B cell (primary cell): ENCODE measurements around the gene XPO4. TPM values are rescaled to one million over a fixed set of nuclear protein-coding genes. Genes with fewer than 3 reads are reported as not detected.

Experiments used
- ATAC-seq: fragments of 200-7000 bp; cut with Tn5 transposase; one replicate; pipeline ENCODE4 v1.10.0; 2021; ENCODE audit warnings: low read depth, mild to moderate bottlenecking, moderate number of reproducible peaks, moderate library complexity
- CTCF ChIA-PET: fragments of 350-600 bp; sonication (Branson Sonifier 250); formaldehyde crosslinking; loops from one replicate; lab custom pipeline; 2021; ENCODE audit warnings: antibody characterized with exemption, inconsistent platforms; lab: Charles Lee
- POLR2A ChIA-PET: fragments of 350-600 bp; sonication (Branson Sonifier 250); formaldehyde crosslinking; loops from one replicate; lab custom pipeline; 2021; ENCODE audit warnings: antibody characterized with exemption; lab: Charles Lee
- DNase-seq: peaks from one replicate; pipeline ENCODE4 v3.0.0; 2013
- H2AFZ ChIP-seq: 2 replicates; pipeline ENCODE4 v1.6.1; 2012; ENCODE audit warnings: mild to moderate bottlenecking, low read depth, low read length; ENCODE audit not compliant: insufficient read depth, poor library complexity, severe bottlenecking
- H3K27ac ChIP-seq, 2 donors: 1 replicate in 1 of 2; 2 replicates in 1 of 2; pipeline ENCODE4 v1.5.1; 2012 to 2013; ENCODE audit warnings: low read length in 2 of 2, mild to moderate bottlenecking in 2 of 2, moderate library complexity in 1 of 2
- H3K27me3 ChIP-seq, 4 experiments: fragments of 200-600 bp in 1 of 4; sonication (generic) in 1 of 4; replicated peaks in 1 of 4; 1 replicate in 2 of 4; 2 replicates in 2 of 4; pipeline versions ENCODE4 v1.6.1 to v1.7.0; 2013 to 2016; ENCODE audit warnings: low read length in 3 of 4, mild to moderate bottlenecking in 2 of 4, mixed read lengths in 1 of 4, moderate library complexity in 1 of 4; ENCODE audit not compliant: insufficient read depth in 4 of 4, control insufficient read depth in 3 of 4; ENCODE audit errors: control extremely low read depth in 1 of 4
- H3K36me3 ChIP-seq, 2 experiments: replicated peaks in 1 of 2; 1 replicate in 1 of 2; 2 replicates in 1 of 2; pipeline versions ENCODE4 v1.6.1 to v1.7.1; 2013; ENCODE audit warnings: low read length in 1 of 2; ENCODE audit not compliant: insufficient read depth in 2 of 2, control insufficient read depth in 1 of 2; ENCODE audit errors: control extremely low read depth in 1 of 2, extremely low read depth in 1 of 2
- H3K4me1 ChIP-seq, 2 donors: fragments of 200-600 bp in 1 of 2; sonication (generic) in 1 of 2; 1 replicate in 1 of 2; 2 replicates in 1 of 2; pipeline versions ENCODE4 v1.5.1 to v1.6.1; 2013 to 2017; ENCODE audit warnings: low read length in 2 of 2; ENCODE audit not compliant: control insufficient read depth in 2 of 2, insufficient read depth in 2 of 2
- H3K4me2 ChIP-seq: replicated peaks from 2 replicates; pipeline ENCODE3; 2012; ENCODE audit warnings: mild to moderate bottlenecking, low read depth, low read length; ENCODE audit not compliant: poor library complexity, severe bottlenecking
- H3K4me3 ChIP-seq, 5 experiments: fragments of 200-600 bp in 1 of 5; sonication (generic) in 1 of 5; 1 replicate in 3 of 5; 2 replicates in 2 of 5; pipeline versions ENCODE4 v1.5.1 to v1.7.0; 2011 to 2016; ENCODE audit warnings: low read length in 4 of 5, mild to moderate bottlenecking in 4 of 5, low read depth in 2 of 5, control low read depth in 1 of 5, moderate library complexity in 1 of 5; ENCODE audit not compliant: insufficient read depth in 1 of 5; ENCODE audit errors: control extremely low read depth in 1 of 5, extremely low read depth in 1 of 5
- H3K79me2 ChIP-seq: fragments of 200-600 bp; sonication (generic); one replicate; pipeline ENCODE4 v1.6.0; 2016; ENCODE audit warnings: low read length; ENCODE audit not compliant: control insufficient read depth, insufficient read depth
- H3K9ac ChIP-seq: fragments of 200-600 bp; sonication (generic); 2 replicates; pipeline ENCODE4 v1.6.1; 2017; ENCODE audit warnings: mild to moderate bottlenecking, low read length, moderate library complexity
- H3K9me3 ChIP-seq, 3 donors: one replicate each; pipeline versions ENCODE4 v1.6.1 to v1.7.1; 2013; ENCODE audit warnings: low read length in 2 of 3; ENCODE audit not compliant: control insufficient read depth in 2 of 3, insufficient read depth in 1 of 3; ENCODE audit errors: control extremely low read depth in 1 of 3
- H4K20me1 ChIP-seq: 2 replicates; pipeline ENCODE4 v1.6.0; 2012; ENCODE audit warnings: mild to moderate bottlenecking, low read length; ENCODE audit not compliant: insufficient read depth, control insufficient read depth, poor library complexity, severe bottlenecking
- H3K27ac Mint-ChIP-seq: one replicate; pipeline ENCODE4 v1.8.0; 2021; ENCODE audit warnings: mixed read lengths
- H3K27me3 Mint-ChIP-seq: one replicate; pipeline ENCODE4 v1.8.0; 2021; ENCODE audit warnings: mixed read lengths
- H3K4me1 Mint-ChIP-seq: one replicate; pipeline ENCODE4 v1.8.0; 2021; ENCODE audit warnings: mixed read lengths
- H3K4me3 Mint-ChIP-seq: one replicate; pipeline ENCODE4 v1.8.0; 2021; ENCODE audit warnings: mixed read lengths
- H3K9me3 Mint-ChIP-seq: one replicate; pipeline ENCODE4 v1.8.0; 2022; ENCODE audit warnings: mixed read lengths; ENCODE audit not compliant: insufficient read depth
- EZH2 ChIP-seq: IDR thresholded peaks from 2 replicates; pipeline ENCODE4 v1.6.1; 2012; ENCODE audit warnings: borderline replicate concordance, low read depth, mild to moderate bottlenecking, moderate library complexity, low read length; ENCODE audit not compliant: insufficient read depth, poor library complexity, severe bottlenecking
- WGBS: methylation state at CpG from one replicate; pipeline ENCODE4 v1.1.5; 2013; ENCODE audit warnings: missing lambda C conversion rate; ENCODE audit not compliant: insufficient coverage; 5-methylcytosine and 5-hydroxymethylcytosine counted together
- intact Hi-C: fragments of 100-400 bp; cut with micrococcal nuclease; formaldehyde crosslinking; loops from one replicate; pipeline ENCODE4 v1.10.0; 2022
- polyA plus RNA-seq: library from polyadenylated mRNA; depleted of rRNA; stranded (reverse); fragments of >200 nt; gene quantifications from 2 replicates; pipeline ENCODE4 v1.2.3, GENCODE V29; 2012
- total RNA-seq, 2 donors: library from RNA; stranded (reverse); fragments of 120-200 nt in 1 of 2; gene quantifications; 1 replicate in 1 of 2; 2 replicates in 1 of 2; pipeline versions ENCODE4 v1.2.3 to v1.2.4, GENCODE V29; 2013 to 2022
- TF ChIP-seq, protein P1 (sequence below): fragments of 200-600 bp; IDR thresholded peaks from one replicate; pipeline ENCODE4 v1.8.0; 2022; ENCODE audit warnings: antibody characterized with exemption, mild to moderate bottlenecking

The XPO4 gene
- total and polyA plus RNA-seq, 2 donors (not counting 1 experiment from before 2014, with no cell fraction given), result 6.2 to 25.9 TPM

DNA sequence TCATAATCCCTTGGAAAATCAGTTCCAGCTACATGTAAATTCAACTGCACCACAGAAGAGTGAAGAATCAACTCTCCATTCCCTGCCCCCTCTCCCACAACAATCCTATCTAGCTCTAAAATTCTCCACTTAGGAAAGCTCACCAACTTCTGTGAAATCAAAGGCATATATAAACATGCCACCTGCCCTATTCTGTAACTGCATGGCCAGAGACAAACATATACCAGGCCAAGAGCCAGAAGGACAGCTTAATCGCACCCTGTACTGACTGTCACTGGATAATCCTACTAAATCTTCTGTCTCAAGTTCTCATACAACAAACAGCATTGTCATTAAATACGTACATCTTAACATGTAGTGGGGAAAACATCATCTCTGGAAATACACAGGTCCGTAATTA lies 70.6 kb downstream of the XPO4 start:
- Histone ChIP-seq H3K9me3 (no peaks in the 10 kb centered on the region), H4K20me1 (no peaks in the 10 kb centered on the region), H2AFZ (no peak overlapping the region), H3K27ac (no peak overlapping the region), H3K9ac (no peak overlapping the region), H3K4me2 (no peak overlapping the region), H3K4me3 (no peak overlapping the region), H3K36me3 (peaks cover 10 to 18% of the 10 kb centered on the region in 2 experiments), H3K27me3 (no peaks in the 10 kb centered on the region), H3K4me1 (no peaks in the 10 kb centered on the region), H3K79me2 (peaks cover 4% of the 10 kb centered on the region)
- WGBS, result 100% methylated on average over 1 of the region's 3 CpGs
- no peak overlapping the region for H3K27ac Mint-ChIP-seq
- no peak for ATAC-seq
- CTCF ChIA-PET, result interaction anchor here (0.6 to 5.6 kb wide), 8 partner anchors 9 to 339 kb away, joined by 3 to 58 read pairs (median 3); no protein-coding TSS in a partner anchor
- H3K9me3 Mint-ChIP-seq, result no peaks in the 10 kb centered on the region
- TF ChIP-seq, protein P1, sequence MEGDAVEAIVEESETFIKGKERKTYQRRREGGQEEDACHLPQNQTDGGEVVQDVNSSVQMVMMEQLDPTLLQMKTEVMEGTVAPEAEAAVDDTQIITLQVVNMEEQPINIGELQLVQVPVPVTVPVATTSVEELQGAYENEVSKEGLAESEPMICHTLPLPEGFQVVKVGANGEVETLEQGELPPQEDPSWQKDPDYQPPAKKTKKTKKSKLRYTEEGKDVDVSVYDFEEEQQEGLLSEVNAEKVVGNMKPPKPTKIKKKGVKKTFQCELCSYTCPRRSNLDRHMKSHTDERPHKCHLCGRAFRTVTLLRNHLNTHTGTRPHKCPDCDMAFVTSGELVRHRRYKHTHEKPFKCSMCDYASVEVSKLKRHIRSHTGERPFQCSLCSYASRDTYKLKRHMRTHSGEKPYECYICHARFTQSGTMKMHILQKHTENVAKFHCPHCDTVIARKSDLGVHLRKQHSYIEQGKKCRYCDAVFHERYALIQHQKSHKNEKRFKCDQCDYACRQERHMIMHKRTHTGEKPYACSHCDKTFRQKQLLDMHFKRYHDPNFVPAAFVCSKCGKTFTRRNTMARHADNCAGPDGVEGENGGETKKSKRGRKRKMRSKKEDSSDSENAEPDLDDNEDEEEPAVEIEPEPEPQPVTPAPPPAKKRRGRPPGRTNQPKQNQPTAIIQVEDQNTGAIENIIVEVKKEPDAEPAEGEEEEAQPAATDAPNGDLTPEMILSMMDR, result no peak
- TF ChIP-seq EZH2, result no peak
- no peak for DNase-seq
- intact Hi-C loops, result no loop called here
- H3K4me1 Mint-ChIP-seq, result peaks cover 5% of the 10 kb centered on the region
- H3K4me3 Mint-ChIP-seq, result no peak overlapping the region
- POLR2A ChIA-PET, result no interaction called here
- H3K27me3 Mint-ChIP-seq, result no peaks in the 10 kb centered on the region

DNA sequence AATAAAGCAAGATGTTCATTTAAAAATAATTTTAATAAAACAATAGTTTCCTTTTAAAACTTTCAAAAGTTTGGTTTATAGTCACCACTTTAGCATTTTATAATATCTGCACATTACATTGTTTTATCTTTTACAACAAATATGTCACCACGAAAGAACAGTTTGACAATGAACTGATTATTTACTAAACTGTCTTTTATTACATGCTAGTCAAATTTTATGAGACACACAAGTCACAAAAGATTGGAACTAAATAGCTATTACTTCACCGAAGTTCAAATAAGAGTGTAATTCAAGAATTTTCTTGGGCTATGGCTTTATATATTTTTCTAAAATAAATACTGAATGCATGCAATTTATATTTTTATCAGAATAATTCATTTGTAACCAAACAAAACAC lies 71.3 kb downstream of the XPO4 start:
- intact Hi-C loops, result no loop called here
- H4K20me1 ChIP-seq, result no peaks in the 10 kb centered on the region
- no peak overlapping the region for H3K9ac ChIP-seq
- peaks cover 4% of the 10 kb centered on the region for H3K79me2 ChIP-seq
- H3K4me3 Mint-ChIP-seq, result no peak overlapping the region
- H2AFZ ChIP-seq, result no peak overlapping the region
- ChIA-PET CTCF (interaction anchor here (0.7 to 5.6 kb wide), 5 partner anchors 9 to 383 kb away, joined by 3 to 58 read pairs (median 5); no protein-coding TSS in a partner anchor), POLR2A (no interaction called here)
- no peaks in the 10 kb centered on the region for H3K27me3 ChIP-seq
- no peak overlapping the region for H3K27ac Mint-ChIP-seq
- no peak overlapping the region for H3K4me3 ChIP-seq
- no peaks in the 10 kb centered on the region for H3K9me3 Mint-ChIP-seq
- ATAC-seq (no peak), DNase-seq (no peak)
- H3K27me3 Mint-ChIP-seq, result no peaks in the 10 kb centered on the region
- H3K9me3 ChIP-seq, result no peaks in the 10 kb centered on the region
- WGBS, result no CpG with 5 or more reads among the region's 2 CpGs
- H3K4me2 ChIP-seq, result no peak overlapping the region
- TF ChIP-seq EZH2, result no peak
- TF ChIP-seq, protein P1, result no peak
- H3K4me1 Mint-ChIP-seq, result peaks cover 5% of the 10 kb centered on the region
- peaks cover 5 to 14% of the 10 kb centered on the region in 2 experiments for H3K36me3 ChIP-seq
- no peaks in the 10 kb centered on the region for H3K4me1 ChIP-seq
- no peak overlapping the region for H3K27ac ChIP-seq
